IPS DF 19.7 (cell line): ENCODE results near the gene DDX19B.
"Not testable (repeated sequence)": the region's sequence is repeated elsewhere in the genome, so short reads cannot be mapped to it uniquely, and the experiment has no call there.

ENCODE experiments used
- DNase-seq: peaks from one replicate; pipeline ENCODE4 v3.0.0-alpha.2; 2013; ENCODE audit warnings: low read depth, low spot score

Gene DDX19B

DNA sequence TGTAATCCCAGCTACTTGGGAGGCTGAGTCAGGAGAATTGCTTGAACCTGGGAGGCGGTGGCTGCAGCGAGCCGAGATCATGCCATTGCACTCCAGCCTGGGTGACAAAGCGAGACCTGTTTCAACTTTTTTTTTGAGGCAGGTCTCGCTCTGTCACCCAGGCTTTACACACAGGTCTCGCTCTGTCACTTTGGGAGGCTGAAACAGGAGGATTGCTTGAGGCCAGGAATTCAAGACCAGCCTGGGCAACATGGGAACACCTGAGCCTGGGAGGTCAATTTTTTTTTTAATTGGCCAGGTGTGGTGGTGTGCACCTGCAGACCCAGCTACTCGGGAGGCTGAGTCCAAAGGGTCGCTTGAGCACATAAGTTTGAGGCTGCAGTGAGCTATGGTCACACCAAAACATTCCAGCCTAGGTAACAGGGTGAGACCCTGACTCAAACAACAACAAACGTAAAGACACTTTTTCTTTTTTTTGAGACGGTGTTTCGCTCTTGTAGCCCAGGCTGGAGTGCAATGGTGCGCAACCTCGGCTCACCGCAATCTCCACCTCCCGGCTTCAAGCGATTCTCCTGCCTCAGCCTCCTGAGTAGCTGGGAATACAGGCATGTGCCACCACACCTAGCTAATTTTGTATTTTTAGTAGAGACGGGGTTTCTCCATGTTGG, 11.5 kb upstream of the DDX19B start:
- not testable (repeated sequence) for DNase-seq

DNA sequence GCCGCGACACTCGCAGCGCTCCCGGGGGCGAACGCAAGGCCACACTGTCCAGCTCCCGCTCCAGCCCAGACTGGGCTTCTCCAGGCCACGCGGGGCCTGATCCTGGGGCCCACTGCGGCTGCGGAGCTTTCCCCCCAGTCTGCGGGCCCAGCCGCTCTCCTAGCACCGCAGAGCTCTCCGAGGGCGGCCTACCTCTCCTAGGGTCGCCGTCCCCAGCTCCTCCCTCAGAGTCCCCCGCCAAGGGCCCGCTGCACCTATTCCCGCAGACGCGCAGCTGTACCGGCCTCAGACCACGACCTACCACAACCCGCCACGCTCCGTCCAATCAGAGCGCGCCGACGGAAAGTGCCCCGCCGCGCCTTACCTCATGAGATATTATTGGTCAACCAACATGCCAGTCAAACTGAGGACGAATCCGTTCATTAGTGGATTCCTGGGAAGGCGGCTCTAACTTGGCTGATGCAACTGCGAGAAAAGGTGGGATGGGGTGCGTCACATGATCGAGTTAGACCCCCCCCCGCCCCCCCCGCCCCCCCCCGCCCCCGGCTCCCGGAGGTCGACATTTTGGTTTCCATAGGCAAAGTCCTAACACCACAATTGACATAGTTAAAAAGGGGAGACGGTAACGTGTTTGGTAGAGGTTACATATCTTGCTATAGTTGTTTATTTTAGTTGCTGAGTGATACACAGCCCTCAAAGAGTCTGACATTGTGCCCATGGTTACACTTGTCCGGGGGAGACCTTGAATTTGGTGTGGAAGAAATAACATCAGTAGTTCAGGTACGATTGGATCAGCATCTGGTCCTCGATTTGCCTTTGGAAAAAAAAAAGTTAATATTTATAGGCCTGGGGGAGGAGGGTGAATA, 9.5 kb upstream of the DDX19B start, which contains the start of gene AARS1:
Gene AARS1, minus strand, starts transcription at position 278 of the 866 bp plus-strand sequence. CDS start 6,743 bp downstream, outside the sequence.
- peak; percentile 99 for DNase-seq

DNA sequence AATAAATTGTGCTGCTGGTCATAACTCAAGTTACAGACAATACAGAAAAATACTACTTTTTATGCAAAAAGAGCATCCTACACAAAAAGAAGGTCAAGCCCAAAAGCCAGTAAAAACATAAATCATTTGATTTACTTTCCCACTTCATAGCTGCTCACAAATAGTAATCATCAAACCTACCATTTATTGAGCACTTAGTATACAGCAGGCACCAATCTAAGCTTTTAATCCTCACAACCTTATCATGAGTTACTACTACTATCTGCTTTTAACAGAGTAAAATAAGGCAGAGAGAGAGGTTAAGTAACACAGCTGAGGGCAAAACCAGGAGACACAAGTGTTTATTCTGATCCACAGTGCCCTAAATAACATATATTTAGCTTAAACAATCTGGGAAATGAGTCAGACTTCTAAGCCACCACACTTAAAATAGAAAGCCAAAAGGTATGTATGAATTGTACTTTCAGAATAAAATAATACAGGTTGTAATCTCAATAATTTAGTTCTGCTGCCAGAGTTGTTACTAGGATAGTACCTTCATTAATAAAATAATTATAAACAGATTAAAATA, 8.0 kb upstream of the DDX19B start:
- no peak for DNase-seq

DNA sequence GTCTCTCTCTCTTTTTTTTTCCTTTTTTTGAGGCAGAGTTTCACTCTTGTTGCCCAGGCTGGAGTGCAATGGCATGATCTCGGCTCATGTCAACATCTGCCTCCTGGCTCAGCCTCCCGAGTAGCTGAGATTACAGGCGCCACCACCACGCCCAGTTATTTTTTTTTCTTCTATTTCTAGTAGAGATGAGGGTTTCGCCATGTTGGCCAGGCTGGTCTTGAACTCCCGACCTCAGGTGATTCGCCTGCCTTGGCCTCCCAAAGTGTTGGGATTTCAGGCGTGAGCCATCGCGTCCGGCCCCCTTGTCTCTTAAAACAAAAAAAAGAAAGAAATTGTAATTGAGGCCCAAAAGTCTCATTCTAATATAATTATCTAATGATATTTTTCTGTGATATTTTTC, 6.8 kb upstream of the DDX19B start:
- DNase-seq = not testable (repeated sequence)

DNA sequence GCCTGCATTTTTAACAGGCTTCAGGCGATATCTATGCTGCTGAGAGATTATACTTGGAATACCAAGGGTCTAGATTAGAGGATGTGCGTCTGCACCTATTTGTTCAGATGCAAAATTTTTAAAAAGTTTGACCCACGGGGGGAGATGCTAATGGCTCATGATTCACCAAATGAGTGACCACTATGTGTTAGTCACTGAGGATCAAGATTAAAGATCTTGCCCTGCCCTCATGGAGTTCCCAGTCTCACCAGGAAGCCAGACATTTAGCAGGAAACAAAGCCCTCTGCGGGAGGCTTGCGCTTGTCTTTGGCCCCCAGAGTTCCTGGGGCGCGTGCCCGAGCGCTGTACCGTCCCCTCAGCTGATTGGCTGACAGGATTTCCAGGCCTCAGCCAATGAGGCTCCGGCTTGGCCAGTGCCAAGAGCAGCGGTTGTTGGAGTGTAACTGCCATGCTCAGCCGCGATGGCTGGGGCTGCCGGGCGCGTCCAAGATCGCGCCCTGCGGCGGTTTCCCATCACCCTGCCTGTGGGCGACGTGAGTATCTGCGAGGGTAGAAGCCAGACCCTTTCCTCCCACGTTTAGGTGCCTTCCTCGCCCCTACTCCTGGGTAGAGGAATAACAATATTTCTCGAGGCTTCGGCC, 4.5 kb upstream of the DDX19B start:
- DNase-seq = no peak

DNA sequence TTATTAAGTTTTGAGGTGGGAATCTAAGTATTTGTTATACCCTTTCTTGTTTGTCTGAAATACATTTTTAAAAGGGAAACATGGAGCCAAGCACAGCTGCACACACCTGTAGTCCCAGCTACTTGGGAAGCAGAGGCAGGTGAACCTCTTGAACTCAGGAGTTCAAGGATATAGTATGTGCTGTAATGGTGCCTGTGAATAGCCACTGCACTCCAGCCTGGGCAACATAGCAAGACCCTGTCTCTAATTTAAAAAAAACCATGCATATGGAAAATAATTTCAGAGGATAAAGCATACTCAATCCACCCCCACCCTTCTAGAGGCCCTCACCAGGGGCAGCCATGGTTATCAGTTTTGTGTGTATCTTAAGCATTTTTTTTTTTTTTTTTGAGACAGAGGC, 3.4 kb upstream of the DDX19B start:
- no peak for DNase-seq

DNA sequence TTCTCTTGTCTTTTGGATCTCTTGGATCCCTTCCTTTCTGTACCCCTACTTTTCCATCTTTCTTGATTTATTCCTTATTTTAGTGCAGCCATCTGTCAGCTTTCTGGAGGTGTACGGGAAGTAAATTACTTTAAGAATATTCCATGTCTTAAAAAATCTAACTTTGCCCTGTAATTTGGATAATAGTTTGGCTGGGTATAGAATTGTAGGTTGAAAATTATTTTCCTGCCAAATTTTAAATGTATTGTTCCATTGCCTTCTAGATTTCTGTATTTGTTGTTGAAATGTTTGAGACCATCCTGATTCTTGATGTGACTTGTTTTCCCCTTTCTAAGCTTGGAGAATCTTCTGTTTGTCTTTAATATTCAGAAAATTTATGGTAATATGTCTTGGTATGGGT, 2.1 kb downstream of the DDX19B start:
- no peak for DNase-seq

DNA sequence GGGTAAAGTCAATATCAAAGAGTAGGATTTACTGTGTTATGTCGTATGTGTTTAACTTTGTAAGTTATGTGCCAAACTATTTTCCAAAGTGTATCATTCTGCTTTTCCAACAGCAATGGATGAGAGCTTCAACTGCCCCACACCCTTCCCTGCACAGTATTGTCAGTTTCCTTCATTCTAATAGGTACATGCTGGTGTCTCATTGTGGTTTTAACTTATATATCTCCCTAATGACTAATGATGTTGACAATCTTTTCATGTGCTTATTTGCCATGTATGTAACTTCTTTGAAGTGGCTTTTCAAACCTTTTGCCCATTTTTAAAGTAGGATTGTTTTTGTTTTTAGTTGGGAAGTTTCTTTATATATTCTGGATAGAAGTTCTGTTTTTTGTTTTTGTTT, 3.8 kb downstream of the DDX19B start:
- no peak for DNase-seq

DNA sequence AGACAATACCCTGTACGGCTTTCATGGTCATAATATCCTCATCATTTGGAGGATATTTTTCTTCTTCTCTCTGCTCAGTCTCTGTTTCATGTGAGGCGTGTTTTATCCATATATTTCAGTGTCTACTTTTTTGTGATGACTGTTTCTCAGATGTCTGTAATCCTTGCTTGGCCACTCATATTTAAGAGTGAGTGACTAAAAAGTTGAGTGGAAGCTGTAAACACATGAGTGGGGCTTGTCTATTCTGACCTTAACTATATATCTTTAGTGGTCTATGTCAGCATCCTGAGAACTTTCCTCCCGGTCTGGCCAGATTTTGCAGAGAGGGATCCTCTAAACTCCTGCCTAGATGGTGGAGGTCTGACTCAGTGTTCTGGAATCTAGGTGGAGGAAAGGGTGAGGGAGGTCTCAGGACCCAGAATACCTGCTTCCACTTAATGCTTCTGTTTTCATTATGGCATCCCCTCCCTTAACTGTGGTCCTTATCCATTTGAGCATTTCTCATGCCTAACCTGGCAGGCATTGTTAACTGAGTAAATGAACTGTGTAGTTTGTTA, 6.0 kb downstream of the DDX19B start:
- no peak for DNase-seq

DNA sequence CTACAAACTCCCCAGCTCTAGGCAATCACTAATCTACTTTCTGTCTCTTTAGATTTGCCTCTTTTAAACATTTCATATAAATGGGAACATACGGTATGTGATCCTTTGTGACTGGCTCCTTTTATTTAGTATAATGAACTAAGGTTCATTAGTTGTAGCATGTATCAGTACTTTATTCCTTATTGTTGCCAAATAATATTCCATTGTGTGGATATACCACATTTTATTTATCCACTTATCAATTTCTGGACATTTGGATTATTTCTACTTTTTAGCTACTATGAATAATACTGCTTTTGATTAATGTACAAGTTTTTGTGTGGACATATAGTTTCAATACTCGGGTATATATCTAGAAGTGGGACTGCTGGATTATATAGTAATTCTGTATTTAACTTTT, 7.9 kb downstream of the DDX19B start:
- no peak for DNase-seq

DNA sequence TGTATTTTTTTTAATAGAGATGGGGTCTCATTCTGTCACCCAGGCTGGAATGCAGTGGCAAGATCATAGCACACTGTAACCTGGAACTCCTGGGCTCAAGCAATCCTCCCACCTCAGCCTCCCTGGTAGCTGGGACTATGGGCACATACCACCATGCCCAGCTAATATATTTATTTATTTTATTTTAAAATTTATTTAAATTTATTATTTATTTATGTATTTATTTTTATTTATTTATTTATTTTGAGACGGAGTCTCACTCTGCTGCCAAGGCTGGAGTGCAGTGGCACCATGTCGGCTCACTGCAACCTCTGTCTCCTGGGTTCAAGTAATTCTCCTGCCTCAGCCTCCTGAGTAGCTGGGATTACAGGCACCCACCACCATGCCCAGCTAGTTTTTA, 8.7 kb downstream of the DDX19B start:
- not testable (repeated sequence) for DNase-seq

DNA sequence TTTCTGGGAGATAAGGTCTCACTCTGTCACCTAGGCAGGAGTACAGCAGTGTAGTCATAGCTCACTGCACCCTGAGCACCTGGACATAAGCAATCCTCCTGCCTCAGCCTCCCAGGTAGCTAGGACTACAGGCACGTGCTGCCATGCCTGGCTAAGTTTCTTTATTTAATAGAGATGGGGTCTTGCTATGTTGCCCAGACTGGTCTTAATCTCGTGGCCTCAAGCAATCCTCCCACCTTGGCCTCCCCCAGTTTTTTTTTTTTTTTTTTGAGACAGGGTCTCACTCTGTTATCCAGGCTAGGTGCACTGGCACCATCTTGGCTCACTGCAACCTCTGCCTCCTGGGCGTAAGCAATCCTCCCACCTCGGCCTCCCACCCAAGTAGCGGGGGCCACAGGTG, 21.1 kb downstream of the DDX19B start:
- DNase-seq = no peak

DNA sequence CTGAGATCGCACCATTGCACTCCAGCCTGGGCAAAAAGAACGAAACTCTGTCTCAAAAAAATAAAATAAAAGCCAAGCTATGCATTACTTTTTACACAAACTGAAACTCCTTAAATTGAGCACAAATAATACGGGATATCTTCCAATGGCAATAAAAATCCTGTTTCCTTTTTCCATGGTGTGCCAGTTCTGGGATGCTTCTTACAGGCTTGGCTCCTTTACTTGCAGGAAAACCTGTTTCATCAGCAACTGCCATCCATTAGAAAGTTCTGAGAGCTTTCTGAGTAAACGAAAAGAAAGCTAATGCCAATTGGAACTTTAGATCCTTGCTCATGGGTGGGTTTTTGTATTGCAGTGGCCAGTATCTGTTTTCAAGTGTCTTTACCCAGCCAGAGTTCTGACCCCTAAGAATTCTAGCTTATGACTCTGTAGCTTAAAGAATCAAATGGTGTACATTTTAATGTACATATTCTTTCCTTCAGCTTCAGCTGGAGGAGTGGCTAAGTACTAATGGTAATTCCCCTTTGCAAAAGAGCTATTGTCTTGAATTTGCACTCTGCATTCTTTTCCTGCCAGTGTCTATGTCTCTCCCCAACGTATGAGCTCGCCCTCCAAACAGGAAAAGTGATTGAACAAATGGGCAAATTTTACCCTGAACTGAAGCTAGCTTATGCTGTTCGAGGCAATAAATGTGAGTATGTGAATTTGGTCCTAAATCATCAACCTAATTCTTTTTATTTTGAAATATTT, 26.2 kb downstream of the DDX19B start:
- no peak for DNase-seq

DNA sequence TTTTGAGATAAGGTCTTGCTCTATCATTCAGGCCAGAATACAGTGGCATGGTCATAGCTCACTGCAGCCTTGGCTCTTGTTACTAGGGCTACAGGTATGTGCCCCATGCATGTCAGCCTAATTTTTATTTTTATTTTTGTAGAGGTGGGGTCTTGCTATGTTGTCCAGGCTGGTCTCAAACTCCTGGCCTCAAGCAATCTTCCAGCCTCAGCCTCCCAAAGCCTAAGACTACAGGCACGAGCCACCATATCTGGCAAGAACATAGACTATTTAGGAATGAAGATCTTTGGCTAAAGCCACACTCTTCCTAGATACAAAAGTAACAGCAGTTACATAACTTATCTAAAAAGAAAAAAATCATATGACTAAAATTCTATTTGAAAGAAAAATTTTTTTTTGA, 32.1 kb downstream of the DDX19B start:
- no peak for DNase-seq

DNA sequence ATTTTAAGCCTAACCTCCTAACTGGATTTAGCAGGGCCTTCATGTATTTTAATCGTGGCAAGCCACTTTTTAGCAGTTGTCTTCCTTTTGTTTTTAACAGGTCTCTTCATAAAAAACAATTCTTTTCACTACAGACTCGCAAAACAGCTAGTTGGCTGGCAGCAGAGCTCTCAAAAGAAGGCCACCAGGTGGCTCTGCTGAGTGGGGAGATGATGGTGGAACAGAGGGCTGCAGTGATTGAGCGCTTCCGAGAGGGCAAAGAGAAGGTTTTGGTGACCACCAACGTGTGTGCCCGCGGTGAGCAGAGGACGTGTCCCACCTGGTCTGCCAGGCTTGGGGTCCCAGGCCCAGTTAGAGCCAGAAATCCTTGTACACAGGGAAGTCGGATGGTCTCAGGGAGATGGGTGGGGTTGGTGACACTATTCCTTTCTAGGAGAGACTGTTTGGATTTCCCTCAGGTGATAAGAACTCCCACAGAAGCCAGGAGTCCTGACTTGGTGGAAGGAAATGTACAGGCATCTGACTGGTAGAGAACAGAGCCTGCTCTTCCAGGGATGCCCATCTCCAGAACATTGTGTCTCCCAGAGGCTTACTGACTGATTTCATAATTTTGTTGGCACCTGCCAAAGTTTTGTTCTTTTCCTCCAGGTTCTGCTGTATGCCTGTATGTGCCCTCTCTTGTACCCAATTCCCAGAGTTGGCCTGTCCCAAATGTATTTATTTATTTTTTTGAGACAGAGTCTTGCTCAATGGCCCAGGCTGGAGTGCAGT, 32.8 kb downstream of the DDX19B start:
- DNase-seq = no peak

DNA sequence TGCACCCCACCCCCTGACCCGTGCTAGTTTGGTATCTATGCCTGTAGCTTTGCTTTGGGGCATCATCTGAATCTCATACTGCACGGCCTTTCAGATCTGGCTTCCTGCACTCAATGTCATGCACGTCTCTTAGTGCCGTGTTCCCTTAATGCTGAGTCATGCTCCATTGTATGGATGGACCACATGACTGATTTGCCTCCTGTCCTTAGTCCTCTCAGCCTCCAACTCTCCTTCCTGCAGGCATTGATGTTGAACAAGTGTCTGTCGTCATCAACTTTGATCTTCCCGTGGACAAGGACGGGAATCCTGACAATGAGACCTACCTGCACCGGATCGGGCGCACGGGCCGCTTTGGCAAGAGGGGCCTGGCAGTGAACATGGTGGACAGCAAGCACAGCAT, 33.7 kb downstream of the DDX19B start:
- not testable (repeated sequence) for DNase-seq

DNA sequence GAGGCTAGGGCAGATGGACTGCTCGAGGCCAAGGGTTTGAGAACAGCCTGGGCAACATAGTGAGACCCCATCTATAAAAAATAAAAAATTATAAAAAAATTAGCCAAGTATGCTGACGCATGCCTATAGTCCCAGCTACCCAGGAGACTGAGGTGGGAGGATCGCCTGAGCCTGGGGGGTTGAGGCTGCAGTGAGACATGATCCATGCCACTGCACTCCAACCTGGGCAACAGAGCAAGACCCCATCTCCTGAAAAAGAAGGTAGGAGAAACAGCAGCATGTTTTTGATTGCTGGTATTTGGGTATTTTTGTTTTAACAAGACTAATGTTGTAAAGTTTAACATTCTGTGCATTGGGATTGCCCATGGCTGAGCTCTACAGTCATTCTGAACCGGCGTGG, 38.8 kb downstream of the DDX19B start:
- DNase-seq = no peak

DNA sequence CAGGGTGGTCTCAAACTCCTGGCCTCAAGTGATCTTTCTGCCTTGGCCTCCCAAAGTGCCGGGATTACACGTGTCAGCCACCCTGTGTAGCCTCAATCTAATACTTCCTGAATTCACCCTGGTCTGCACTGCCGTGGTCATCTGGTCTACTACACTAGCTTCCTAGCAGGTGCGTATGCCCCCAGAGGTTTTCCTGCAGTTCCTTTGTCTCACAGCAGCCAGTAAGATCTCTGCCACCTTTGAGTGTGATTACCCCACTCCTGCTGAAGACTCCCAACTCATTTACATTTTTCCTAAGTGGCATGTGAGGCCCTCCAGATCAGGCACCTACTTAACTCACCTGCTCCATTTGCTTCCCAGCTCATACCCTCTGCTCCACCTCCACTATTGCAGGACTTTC, 42.6 kb downstream of the DDX19B start:
- DNase-seq = no peak

DNA sequence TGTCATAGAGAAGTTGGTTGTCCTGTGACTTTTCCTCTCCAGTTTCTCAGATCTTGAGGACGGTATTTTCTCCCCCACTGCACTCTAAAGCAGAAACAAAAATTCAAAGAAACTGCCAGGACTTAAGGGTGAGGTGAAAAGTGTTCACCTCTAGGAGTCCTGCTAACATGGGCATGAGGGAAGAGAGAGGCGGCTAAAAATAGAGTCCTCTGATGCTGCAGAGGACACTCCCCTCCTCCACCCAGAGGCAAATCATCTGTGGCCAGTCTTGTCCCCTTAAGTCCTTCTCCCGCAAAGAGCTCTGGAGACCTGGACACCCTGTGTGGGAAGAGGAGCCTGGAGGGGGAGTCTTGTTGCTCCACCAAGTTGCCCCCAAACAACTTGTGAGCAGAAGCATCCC, 43.0 kb downstream of the DDX19B start:
- DNase-seq = no peak

DNA sequence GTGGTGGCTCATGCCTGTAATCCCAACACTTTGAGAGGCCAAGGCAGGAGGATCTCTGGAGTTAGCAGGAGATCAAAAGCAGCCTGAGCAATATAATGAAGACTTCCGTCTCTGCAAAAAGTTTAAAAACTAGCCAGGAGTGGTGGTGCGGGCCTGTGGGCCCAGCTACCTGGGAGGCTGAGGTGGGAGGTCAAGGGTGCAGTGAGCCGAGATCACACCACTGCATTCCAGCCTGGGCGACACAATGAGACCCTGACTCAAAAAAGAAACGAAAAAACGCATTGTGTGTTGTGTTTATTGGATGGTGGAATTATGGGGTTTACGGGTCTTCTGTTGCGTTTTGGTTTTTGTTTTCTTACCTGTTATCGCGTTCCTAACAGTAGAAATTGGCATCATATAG, 46.9 kb downstream of the DDX19B start:
- DNase-seq = no peak
